HepG2 (cell line): ENCODE data around the gene IL2RA. TPM values are rescaled to one million over a fixed set of nuclear protein-coding genes. Genes with fewer than 3 reads are reported as not detected.

Experiments
- DR1 ChIP-seq: sonication (generic); formaldehyde crosslinking; IDR thresholded peaks from 2 replicates; pipeline ENCODE4 v1.8.0; 2021; ENCODE audit warnings: mild to moderate bottlenecking, missing genetic modification reagents, inconsistent platforms
- HNRNPK ChIP-seq: fragments of 200-400 bp; formaldehyde crosslinking; IDR thresholded peaks from 2 replicates; pipeline ENCODE4 v1.6.1; 2018; ENCODE audit warnings: low read length, low read depth, moderate library complexity, mild to moderate bottlenecking; ENCODE audit not compliant: poor library complexity, severe bottlenecking
- HNRNPLL ChIP-seq: fragments of 200-400 bp; formaldehyde crosslinking; IDR thresholded peaks from 2 replicates; pipeline ENCODE4 v1.6.1; 2017; ENCODE audit warnings: mild to moderate bottlenecking, low read depth, low read length; ENCODE audit not compliant: poor library complexity, severe bottlenecking
- NR2F6 ChIP-seq, 2 experiments: IDR thresholded peaks; 2 replicates each; pipeline ENCODE4 v1.6.1; 2016; ENCODE audit warnings: antibody characterized with exemption in 1 of 2, mild to moderate bottlenecking in 1 of 2
- RAD51 ChIP-seq: fragments of 450-650 bp; IDR thresholded peaks from 2 replicates; pipeline ENCODE4 v1.6.1; 2016; ENCODE audit warnings: borderline replicate concordance
- RXRA ChIP-seq: sonication (generic); formaldehyde crosslinking; IDR thresholded peaks from 2 replicates; pipeline ENCODE4 v1.5.1; 2020; ENCODE audit warnings: missing genetic modification reagents
- SCMH1 ChIP-seq: sonication (generic); formaldehyde crosslinking; IDR thresholded peaks from 2 replicates; pipeline ENCODE4 v1.9.0; 2021; ENCODE audit warnings: missing genetic modification reagents, mild to moderate bottlenecking, borderline replicate concordance
- ZFP36L1 ChIP-seq: sonication (generic); formaldehyde crosslinking; IDR thresholded peaks from 2 replicates; pipeline ENCODE4 v1.8.0; 2022; ENCODE audit warnings: mild to moderate bottlenecking, missing genetic modification reagents, moderate library complexity
- ZFYVE20 ChIP-seq: sonication (generic); formaldehyde crosslinking; IDR thresholded peaks from 2 replicates; pipeline ENCODE4 v1.8.0; 2023; ENCODE audit warnings: low read depth, mild to moderate bottlenecking, moderate library complexity, missing genetic modification reagents, borderline replicate concordance
- ZNF264 ChIP-seq: sonication (generic); formaldehyde crosslinking; IDR thresholded peaks from 2 replicates; pipeline ENCODE4 v1.4.0; 2020; ENCODE audit warnings: missing genetic modification reagents
- ZNF451 ChIP-seq: sonication (generic); formaldehyde crosslinking; IDR thresholded peaks from 2 replicates; pipeline ENCODE4 v1.5.0; 2020; ENCODE audit warnings: mild to moderate bottlenecking, missing genetic modification reagents
- ZNF788 ChIP-seq: sonication (generic); formaldehyde crosslinking; IDR thresholded peaks from 2 replicates; pipeline ENCODE4 v1.5.0; 2020; ENCODE audit warnings: mild to moderate bottlenecking, missing genetic modification reagents, borderline replicate concordance
- ZNF839 ChIP-seq: sonication (generic); formaldehyde crosslinking; IDR thresholded peaks from 2 replicates; pipeline ENCODE4 v1.4.0; 2020; ENCODE audit warnings: missing genetic modification reagents, mild to moderate bottlenecking, borderline replicate concordance
- polyA plus RNA-seq, 8 experiments: library from polyadenylated mRNA; depleted of rRNA in 3 of 8; stranded (reverse) in 7 of 8; unstranded in 1 of 8; fragments of >200 nt; fragmentation: Illumina TruSeq in 4 of 8; extraction: Trizol in 4 of 8; gene quantifications; 2 replicates each; pipeline versions ENCODE4 v1.2.1 to v1.2.3, GENCODE V29; 2011 to 2016; ENCODE audit warnings: low read depth in 4 of 8, missing spikeins in 1 of 8, mixed read lengths in 1 of 8; ENCODE audit not compliant: insufficient read depth in 1 of 8
- total RNA-seq, 5 experiments: library from RNA; depleted of rRNA; stranded (reverse); fragments of >200 nt; fragmentation: Illumina TruSeq; extraction: Trizol; gene quantifications; 2 replicates each; pipeline ENCODE4 v1.2.3, GENCODE V29; 2016; ENCODE audit warnings: low read depth in 1 of 5
- TF ChIP-seq, protein P1 (sequence below): sonication (generic); formaldehyde crosslinking; IDR thresholded peaks from one replicate; pipeline ENCODE4 v1.5.1; 2020; ENCODE audit warnings: mild to moderate bottlenecking, missing genetic modification reagents; ENCODE audit errors: not compliant biosample characterization
- TF ChIP-seq, protein P2 (sequence below): IDR thresholded peaks from 2 replicates; pipeline ENCODE4 v1.6.1; 2016
- TF ChIP-seq, protein P3 (sequence below): sonication (generic); formaldehyde crosslinking; IDR thresholded peaks from 2 replicates; pipeline ENCODE4 v1.5.0; 2020; ENCODE audit warnings: mild to moderate bottlenecking, missing genetic modification reagents

The IL2RA gene
- total and polyA plus RNA-seq, 2 of the 13 experiments (the other 11 are each of a cell fraction or from before 2014, with no cell fraction given) = not detected

DNA sequence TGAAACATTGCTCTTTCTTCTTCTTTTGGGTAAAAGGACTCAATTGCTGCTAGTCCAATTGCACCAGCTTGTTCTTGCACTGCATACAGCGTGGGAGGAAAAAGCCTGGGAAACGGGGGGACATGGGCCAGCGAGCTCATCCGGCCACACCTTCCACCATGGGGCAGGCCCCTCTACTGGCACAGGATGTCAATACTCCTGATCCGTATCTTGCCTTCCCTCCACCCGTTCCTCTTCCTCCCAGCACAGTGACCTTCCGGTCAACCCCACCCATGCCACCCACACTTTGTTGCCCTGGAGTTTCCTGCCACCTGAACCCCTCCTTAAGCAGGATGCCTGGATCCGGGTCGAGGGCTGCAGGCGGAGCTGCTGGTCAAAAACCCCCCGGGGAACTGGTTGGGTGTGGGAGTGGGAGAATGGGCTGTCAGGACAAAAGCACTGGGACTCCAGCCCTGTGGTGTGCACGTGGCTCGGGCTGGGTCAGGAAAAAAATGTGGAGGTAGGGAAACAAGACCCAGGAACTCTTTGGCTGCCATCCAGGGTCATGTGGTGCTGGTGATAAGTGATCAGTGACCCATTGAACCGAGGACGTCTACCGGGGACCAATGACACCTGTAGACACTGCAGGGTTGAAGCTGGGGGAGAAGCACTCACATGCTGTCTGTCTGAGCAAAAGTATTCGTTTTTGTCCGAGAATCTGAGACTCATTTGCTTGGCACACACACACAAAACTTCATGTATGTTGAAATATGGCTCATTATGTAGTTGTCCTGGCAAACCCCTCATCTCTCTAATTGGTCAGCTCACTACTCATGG, 8.1 kb downstream of the IL2RA start (continued):
- no peak for TF ChIP-seq SCMH1 (CRISPR knock-in tag)
- no peak for TF ChIP-seq HNRNPLL
- no peak for TF ChIP-seq DR1
- TF ChIP-seq RXRA (CRISPR knock-in tag) = no peak; the same call in 1 of the 2 replicates
- no peak for TF ChIP-seq ZNF788 (CRISPR knock-in tag)
- no peak for TF ChIP-seq ZNF264 (CRISPR knock-in tag)
- no peak for TF ChIP-seq ZNF839 (CRISPR knock-in tag)
- TF ChIP-seq, protein P1, sequence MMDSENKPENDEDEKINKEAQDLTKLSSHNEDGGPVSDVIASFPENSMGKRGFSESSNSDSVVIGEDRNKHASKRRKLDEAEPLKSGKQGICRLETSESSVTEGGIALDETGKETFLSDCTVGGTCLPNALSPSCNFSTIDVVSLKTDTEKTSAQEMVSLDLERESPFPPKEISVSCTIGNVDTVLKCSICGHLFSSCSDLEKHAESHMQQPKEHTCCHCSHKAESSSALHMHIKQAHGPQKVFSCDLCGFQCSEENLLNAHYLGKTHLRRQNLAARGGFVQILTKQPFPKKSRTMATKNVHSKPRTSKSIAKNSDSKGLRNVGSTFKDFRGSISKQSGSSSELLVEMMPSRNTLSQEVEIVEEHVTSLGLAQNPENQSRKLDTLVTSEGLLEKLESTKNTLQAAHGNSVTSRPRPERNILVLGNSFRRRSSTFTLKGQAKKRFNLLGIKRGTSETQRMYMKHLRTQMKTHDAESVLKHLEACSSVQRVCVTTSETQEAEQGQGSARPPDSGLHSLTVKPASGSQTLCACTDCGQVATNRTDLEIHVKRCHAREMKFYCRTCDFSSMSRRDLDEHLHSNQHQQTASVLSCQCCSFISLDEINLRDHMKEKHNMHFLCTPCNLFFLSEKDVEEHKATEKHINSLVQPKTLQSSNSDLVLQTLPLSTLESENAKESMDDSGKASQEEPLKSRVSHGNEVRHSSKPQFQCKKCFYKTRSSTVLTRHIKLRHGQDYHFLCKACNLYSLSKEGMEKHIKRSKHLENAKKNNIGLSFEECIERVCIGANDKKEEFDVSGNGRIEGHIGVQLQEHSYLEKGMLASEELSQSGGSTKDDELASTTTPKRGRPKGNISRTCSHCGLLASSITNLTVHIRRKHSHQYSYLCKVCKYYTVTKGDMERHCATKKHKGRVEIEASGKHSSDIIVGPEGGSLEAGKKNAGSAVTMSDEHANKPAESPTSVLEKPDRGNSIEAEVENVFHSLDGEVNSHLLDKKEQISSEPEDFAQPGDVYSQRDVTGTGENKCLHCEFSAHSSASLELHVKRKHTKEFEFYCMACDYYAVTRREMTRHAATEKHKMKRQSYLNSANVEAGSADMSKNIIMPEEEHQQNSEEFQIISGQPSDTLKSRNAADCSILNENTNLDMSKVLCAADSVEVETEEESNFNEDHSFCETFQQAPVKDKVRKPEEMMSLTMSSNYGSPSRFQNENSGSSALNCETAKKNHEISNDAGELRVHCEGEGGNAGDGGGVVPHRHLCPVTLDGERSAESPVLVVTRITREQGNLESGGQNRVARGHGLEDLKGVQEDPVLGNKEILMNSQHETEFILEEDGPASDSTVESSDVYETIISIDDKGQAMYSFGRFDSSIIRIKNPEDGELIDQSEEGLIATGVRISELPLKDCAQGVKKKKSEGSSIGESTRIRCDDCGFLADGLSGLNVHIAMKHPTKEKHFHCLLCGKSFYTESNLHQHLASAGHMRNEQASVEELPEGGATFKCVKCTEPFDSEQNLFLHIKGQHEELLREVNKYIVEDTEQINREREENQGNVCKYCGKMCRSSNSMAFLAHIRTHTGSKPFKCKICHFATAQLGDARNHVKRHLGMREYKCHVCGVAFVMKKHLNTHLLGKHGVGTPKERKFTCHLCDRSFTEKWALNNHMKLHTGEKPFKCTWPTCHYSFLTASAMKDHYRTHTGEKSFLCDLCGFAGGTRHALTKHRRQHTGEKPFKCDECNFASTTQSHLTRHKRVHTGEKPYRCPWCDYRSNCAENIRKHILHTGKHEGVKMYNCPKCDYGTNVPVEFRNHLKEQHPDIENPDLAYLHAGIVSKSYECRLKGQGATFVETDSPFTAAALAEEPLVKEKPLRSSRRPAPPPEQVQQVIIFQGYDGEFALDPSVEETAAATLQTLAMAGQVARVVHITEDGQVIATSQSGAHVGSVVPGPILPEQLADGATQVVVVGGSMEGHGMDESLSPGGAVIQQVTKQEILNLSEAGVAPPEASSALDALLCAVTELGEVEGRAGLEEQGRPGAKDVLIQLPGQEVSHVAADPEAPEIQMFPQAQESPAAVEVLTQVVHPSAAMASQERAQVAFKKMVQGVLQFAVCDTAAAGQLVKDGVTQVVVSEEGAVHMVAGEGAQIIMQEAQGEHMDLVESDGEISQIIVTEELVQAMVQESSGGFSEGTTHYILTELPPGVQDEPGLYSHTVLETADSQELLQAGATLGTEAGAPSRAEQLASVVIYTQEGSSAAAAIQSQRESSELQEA (CRISPR knock-in tag) = no peak
- no peak for TF ChIP-seq HNRNPK
- TF ChIP-seq, protein P2, sequence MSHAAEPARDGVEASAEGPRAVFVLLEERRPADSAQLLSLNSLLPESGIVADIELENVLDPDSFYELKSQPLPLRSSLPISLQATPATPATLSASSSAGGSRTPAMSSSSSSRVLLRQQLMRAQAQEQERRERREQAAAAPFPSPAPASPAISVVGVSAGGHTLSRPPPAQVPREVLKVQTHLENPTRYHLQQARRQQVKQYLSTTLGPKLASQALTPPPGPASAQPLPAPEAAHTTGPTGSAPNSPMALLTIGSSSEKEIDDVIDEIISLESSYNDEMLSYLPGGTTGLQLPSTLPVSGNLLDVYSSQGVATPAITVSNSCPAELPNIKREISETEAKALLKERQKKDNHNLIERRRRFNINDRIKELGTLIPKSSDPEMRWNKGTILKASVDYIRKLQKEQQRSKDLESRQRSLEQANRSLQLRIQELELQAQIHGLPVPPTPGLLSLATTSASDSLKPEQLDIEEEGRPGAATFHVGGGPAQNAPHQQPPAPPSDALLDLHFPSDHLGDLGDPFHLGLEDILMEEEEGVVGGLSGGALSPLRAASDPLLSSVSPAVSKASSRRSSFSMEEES (CRISPR knock-in tag) = peak; percentile 93
- TF ChIP-seq, protein P3, sequence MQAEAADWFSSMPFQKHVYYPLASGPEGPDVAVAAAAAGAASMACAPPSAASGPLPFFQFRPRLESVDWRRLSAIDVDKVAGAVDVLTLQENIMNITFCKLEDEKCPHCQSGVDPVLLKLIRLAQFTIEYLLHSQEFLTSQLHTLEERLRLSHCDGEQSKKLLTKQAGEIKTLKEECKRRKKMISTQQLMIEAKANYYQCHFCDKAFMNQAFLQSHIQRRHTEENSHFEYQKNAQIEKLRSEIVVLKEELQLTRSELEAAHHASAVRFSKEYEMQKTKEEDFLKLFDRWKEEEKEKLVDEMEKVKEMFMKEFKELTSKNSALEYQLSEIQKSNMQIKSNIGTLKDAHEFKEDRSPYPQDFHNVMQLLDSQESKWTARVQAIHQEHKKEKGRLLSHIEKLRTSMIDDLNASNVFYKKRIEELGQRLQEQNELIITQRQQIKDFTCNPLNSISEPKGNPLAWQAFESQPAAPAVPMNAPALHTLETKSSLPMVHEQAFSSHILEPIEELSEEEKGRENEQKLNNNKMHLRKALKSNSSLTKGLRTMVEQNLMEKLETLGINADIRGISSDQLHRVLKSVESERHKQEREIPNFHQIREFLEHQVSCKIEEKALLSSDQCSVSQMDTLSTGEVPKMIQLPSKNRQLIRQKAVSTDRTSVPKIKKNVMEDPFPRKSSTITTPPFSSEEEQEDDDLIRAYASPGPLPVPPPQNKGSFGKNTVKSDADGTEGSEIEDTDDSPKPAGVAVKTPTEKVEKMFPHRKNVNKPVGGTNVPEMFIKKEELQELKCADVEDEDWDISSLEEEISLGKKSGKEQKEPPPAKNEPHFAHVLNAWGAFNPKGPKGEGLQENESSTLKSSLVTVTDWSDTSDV (CRISPR knock-in tag) = no peak; the same call in 1 of the 2 replicates
- TF ChIP-seq ZFYVE20 (CRISPR knock-in tag) = no peak
- no peak for TF ChIP-seq NR2F6 (IDR thresholded peaks at IDR 0.05)
- TF ChIP-seq NR2F6 (CRISPR knock-in tag; IDR thresholded peaks at IDR 0.05) = 0 out of 2 replicates have a peak, but pooled peaks have one; percentile 7
- no peak for TF ChIP-seq ZNF451 (CRISPR knock-in tag)
- TF ChIP-seq RAD51 = no peak
- no peak for TF ChIP-seq ZFP36L1 (CRISPR knock-in tag)
